DOHH2 (cell line): ENCODE measurements around the gene CHCHD6.

ENCODE experiments used
- H3F3A ChIP-seq: fragments of 200-600 bp; sonication (generic), shearing (Covaris generic); 2 replicates; pipeline ENCODE4 v1.6.0; 2016; ENCODE audit warnings: antibody characterized with exemption, mild to moderate bottlenecking; ENCODE audit not compliant: control insufficient read depth, insufficient read depth
- H3K27ac ChIP-seq: fragments of 200-600 bp; sonication (generic); 2 replicates; pipeline ENCODE4 v1.5.1; 2014; ENCODE audit warnings: low read depth, mild to moderate bottlenecking, low read length, moderate library complexity
- H3K27me3 ChIP-seq: fragments of 200-600 bp; sonication (generic); 2 replicates; pipeline ENCODE4 v1.6.1; 2014; ENCODE audit warnings: mild to moderate bottlenecking, low read length, mixed read lengths; ENCODE audit not compliant: control insufficient read depth
- H3K36me3 ChIP-seq: fragments of 200-600 bp; sonication (generic); 2 replicates; pipeline ENCODE4 v1.6.1; 2014; ENCODE audit warnings: mild to moderate bottlenecking, low read length, moderate library complexity, mixed read lengths; ENCODE audit not compliant: control insufficient read depth
- H3K4me1 ChIP-seq: fragments of 200-600 bp; sonication (generic); 2 replicates; pipeline ENCODE4 v1.6.1; 2014; ENCODE audit warnings: mild to moderate bottlenecking, low read length, mixed read lengths; ENCODE audit not compliant: control insufficient read depth
- H3K4me2 ChIP-seq: fragments of 200-600 bp; sonication (generic); 2 replicates; pipeline ENCODE4 v1.6.0; 2014; ENCODE audit warnings: mild to moderate bottlenecking, low read length, moderate library complexity
- H3K4me3 ChIP-seq: fragments of 200-600 bp; sonication (generic); 2 replicates; pipeline ENCODE4 v1.5.1; 2014; ENCODE audit warnings: mild to moderate bottlenecking, low read length, mixed read lengths
- H3K79me2 ChIP-seq: fragments of 200-600 bp; sonication (generic); 2 replicates; pipeline ENCODE4 v1.6.1; 2014; ENCODE audit warnings: mild to moderate bottlenecking, low read length, mixed read lengths; ENCODE audit not compliant: control insufficient read depth
- H3K9me2 ChIP-seq: fragments of 200-600 bp; sonication (generic); replicated peaks from 2 replicates; pipeline ENCODE4 v1.6.1; 2014; ENCODE audit warnings: mild to moderate bottlenecking, low read length, mixed read lengths; ENCODE audit not compliant: control insufficient read depth
- H3K9me3 ChIP-seq: fragments of 200-600 bp; sonication (generic); 2 replicates; pipeline ENCODE4 v1.6.1; 2014; ENCODE audit warnings: antibody characterized with exemption, low read length, mixed read lengths; ENCODE audit not compliant: control insufficient read depth, insufficient read depth
- H4K20me1 ChIP-seq: fragments of 200-600 bp; sonication (generic); 2 replicates; pipeline ENCODE4 v1.6.0; 2014; ENCODE audit warnings: low read depth, mild to moderate bottlenecking, antibody characterized with exemption, low read length, moderate library complexity; ENCODE audit not compliant: control insufficient read depth, insufficient read depth
- EZH2phosphoT487 ChIP-seq: fragments of 200-600 bp; sonication (generic); IDR thresholded peaks from 2 replicates; pipeline ENCODE4 v1.6.1; 2017; ENCODE audit warnings: borderline replicate concordance, mild to moderate bottlenecking, antibody characterized with exemption, low read length, moderate library complexity, mixed read lengths
- TF ChIP-seq, protein P1 (sequence below): fragments of 200-600 bp; sonication (generic); IDR thresholded peaks from one replicate; pipeline ENCODE4 v1.5.1; 2014; ENCODE audit warnings: antibody characterized with exemption, mild to moderate bottlenecking, low read depth, low read length; ENCODE audit not compliant: poor library complexity, severe bottlenecking

Gene CHCHD6

DNA sequence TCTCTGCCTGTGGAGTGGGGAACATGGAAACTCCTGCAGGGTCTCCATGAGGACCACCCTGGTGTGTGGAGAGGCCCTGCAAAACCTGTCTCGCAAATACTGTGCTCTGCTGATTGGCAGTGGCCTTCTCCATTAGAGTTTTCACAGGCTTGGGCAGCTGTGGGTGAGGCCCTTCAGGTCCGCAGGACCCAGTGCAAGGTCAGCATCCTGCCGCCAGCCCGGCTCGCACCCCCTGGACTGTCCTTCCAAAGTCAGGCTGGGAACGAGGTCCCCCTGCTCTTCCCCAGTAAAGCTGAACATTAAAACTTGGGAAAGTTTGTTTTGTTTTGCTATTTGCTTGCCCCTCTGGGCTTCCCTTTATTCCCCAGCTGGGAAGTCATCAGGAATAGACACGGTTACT, 193.9 kb downstream of the CHCHD6 start:
- Histone ChIP-seq H3K4me3 (no peak overlapping the region), H3K27ac (no peak overlapping the region), H3F3A (no peaks in the 10 kb centered on the region), H3K4me1 (no peaks in the 10 kb centered on the region), H3K9me3 (no peaks in the 10 kb centered on the region), H3K9me2 (no peaks in the 10 kb centered on the region), H4K20me1 (no peaks in the 10 kb centered on the region), H3K4me2 (no peak overlapping the region), H3K79me2 (no peaks in the 10 kb centered on the region), H3K27me3 (no peaks in the 10 kb centered on the region), H3K36me3 (no peaks in the 10 kb centered on the region)
- no peak for TF ChIP-seq EZH2phosphoT487
- TF ChIP-seq, protein P1, sequence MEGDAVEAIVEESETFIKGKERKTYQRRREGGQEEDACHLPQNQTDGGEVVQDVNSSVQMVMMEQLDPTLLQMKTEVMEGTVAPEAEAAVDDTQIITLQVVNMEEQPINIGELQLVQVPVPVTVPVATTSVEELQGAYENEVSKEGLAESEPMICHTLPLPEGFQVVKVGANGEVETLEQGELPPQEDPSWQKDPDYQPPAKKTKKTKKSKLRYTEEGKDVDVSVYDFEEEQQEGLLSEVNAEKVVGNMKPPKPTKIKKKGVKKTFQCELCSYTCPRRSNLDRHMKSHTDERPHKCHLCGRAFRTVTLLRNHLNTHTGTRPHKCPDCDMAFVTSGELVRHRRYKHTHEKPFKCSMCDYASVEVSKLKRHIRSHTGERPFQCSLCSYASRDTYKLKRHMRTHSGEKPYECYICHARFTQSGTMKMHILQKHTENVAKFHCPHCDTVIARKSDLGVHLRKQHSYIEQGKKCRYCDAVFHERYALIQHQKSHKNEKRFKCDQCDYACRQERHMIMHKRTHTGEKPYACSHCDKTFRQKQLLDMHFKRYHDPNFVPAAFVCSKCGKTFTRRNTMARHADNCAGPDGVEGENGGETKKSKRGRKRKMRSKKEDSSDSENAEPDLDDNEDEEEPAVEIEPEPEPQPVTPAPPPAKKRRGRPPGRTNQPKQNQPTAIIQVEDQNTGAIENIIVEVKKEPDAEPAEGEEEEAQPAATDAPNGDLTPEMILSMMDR = no peak

DNA sequence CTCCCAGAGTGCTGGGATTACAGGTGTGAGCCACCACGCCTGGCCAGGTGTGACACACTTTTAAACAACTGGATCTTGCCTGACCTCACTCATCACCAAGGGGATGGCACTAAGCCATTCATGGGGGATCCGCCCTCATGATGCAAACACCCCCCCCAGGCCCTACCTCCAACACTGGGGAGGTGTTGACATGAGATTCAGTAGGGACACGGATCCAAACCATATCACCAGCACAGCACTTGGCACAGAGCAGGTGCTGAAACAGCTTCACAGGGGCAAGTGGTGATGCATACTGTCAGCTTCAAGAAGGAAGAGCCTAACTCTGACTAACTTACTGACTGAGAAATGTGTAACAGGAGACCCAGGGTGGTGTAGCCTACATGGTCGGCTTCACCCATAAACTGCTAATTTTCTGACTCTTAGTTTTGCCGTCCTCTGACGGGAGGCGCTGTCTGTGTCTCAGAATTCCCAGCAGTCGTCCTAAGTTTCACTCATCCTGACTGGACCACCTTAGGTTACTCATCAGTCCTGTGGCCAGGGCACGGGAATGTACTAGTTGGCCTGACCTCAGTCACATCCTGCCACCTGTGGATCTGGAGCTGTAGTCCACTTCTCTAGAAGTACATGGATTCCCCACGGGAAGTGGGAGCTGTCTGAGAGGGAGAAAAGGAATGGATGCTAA, 197.0 kb downstream of the CHCHD6 start:
- Histone ChIP-seq H3K9me3 (no peaks in the 10 kb centered on the region), H3K27ac (no peak overlapping the region), H3K79me2 (no peaks in the 10 kb centered on the region), H4K20me1 (no peaks in the 10 kb centered on the region), H3K27me3 (no peaks in the 10 kb centered on the region), H3F3A (no peaks in the 10 kb centered on the region), H3K36me3 (no peaks in the 10 kb centered on the region), H3K4me1 (no peaks in the 10 kb centered on the region), H3K4me2 (no peak overlapping the region), H3K4me3 (no peak overlapping the region), H3K9me2 (no peaks in the 10 kb centered on the region)
- no peak for TF ChIP-seq EZH2phosphoT487
- TF ChIP-seq, protein P1 = no peak

DNA sequence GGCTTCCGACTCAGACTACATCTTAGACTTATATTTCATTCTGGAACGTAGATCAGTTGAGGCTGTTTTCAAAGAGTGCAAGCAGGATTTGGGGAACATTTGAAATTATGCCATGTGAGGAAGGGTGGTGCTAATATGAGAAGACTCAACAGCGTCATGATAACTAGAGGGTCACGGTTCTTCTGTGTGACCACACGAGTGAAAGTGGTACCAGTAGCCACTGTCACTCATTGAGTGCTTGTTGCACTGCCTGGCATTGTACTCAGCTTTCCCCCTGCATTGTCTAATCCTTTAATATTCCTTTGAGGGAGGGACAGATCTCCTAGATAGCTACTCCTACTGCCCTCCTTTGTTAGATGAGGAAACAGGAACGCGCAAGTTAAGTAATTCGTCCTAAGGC, 197.6 kb downstream of the CHCHD6 start:
- Histone ChIP-seq H3K4me1 (no peaks in the 10 kb centered on the region), H3F3A (no peaks in the 10 kb centered on the region), H3K79me2 (no peaks in the 10 kb centered on the region), H3K9me2 (no peaks in the 10 kb centered on the region), H4K20me1 (no peaks in the 10 kb centered on the region), H3K9me3 (no peaks in the 10 kb centered on the region), H3K36me3 (no peaks in the 10 kb centered on the region), H3K4me3 (no peak overlapping the region), H3K27ac (no peak overlapping the region), H3K27me3 (no peaks in the 10 kb centered on the region), H3K4me2 (no peak overlapping the region)
- TF ChIP-seq, protein P1 = no peak
- TF ChIP-seq EZH2phosphoT487 = no peak
